ENCODE data around the gene HEXD.
A peak's percentile ranks its signal among the peaks of the same experiment; 100 is the strongest.
"Not testable (repeated sequence)": the region's sequence is repeated elsewhere in the genome, so short reads cannot be mapped to it uniquely, and the experiment has no call there.

HEXD gene

GRCh38 chr17:82400206-82400605 lies 17.9 kb upstream of the HEXD start:
- H3K4me3 Mint-ChIP-seq: no peak overlapping the region
- no peak overlapping the region for H3K27ac Mint-ChIP-seq
- H3K27me3 Mint-ChIP-seq: no peaks in the 10 kb centered on the region
- H3K36me3 Mint-ChIP-seq (ENCODE audit: low read depth): peaks cover 20% of the 10 kb centered on the region
- H3K4me1 Mint-ChIP-seq (ENCODE audit: low read depth): peaks cover 18% of the 10 kb centered on the region
- no peaks in the 10 kb centered on the region for H3K9me3 Mint-ChIP-seq

GRCh38 chr17:82400830-82401229 lies 17.3 kb upstream of the HEXD start:
- H3K4me3 Mint-ChIP-seq: peak overlapping the region; percentile 75
- peaks cover 18% of the 10 kb centered on the region for H3K4me1 Mint-ChIP-seq (ENCODE audit: low read depth)
- peaks cover 22% of the 10 kb centered on the region for H3K36me3 Mint-ChIP-seq (ENCODE audit: low read depth)
- H3K27me3 Mint-ChIP-seq: no peaks in the 10 kb centered on the region
- no peaks in the 10 kb centered on the region for H3K9me3 Mint-ChIP-seq
- H3K27ac Mint-ChIP-seq: peak overlapping the region; percentile 79

- Mint-ChIP-seq H3K36me3 (ENCODE audit: low read depth) (peaks cover 23% of the 10 kb centered on the region), H3K27ac (no peak overlapping the region), H3K4me1 (ENCODE audit: low read depth) (peaks cover 26% of the 10 kb centered on the region), H3K27me3 (no peaks in the 10 kb centered on the region), H3K4me3 (no peak overlapping the region), H3K9me3 (no peaks in the 10 kb centered on the region)
Measured at GRCh38 chr17:82402865-82403264, 15.3 kb upstream of the HEXD start.

GRCh38 chr17:82403662-82404660 lies 14.2 kb upstream of the HEXD start:
- no peak overlapping the region for H3K27ac Mint-ChIP-seq
- H3K4me1 Mint-ChIP-seq (ENCODE audit: low read depth): peaks cover 26% of the 10 kb centered on the region
- no peaks in the 10 kb centered on the region for H3K27me3 Mint-ChIP-seq
- no peak overlapping the region for H3K4me3 Mint-ChIP-seq
- no peaks in the 10 kb centered on the region for H3K9me3 Mint-ChIP-seq
- peaks cover 23% of the 10 kb centered on the region for H3K36me3 Mint-ChIP-seq (ENCODE audit: low read depth)

GRCh38 chr17:82405051-82405450 lies 13.1 kb upstream of the HEXD start:
- Mint-ChIP-seq H3K27ac (no peak overlapping the region), H3K4me3 (no peak overlapping the region), H3K4me1 (ENCODE audit: low read depth) (peaks cover 26% of the 10 kb centered on the region), H3K9me3 (no peaks in the 10 kb centered on the region), H3K36me3 (ENCODE audit: low read depth) (peaks cover 23% of the 10 kb centered on the region), H3K27me3 (no peaks in the 10 kb centered on the region)

GRCh38 chr17:82406131-82406671 lies 11.9 kb upstream of the HEXD start:
- Mint-ChIP-seq H3K9me3 (no peaks in the 10 kb centered on the region), H3K36me3 (ENCODE audit: low read depth) (peaks cover 19% of the 10 kb centered on the region), H3K27me3 (no peaks in the 10 kb centered on the region), H3K4me3 (no peak overlapping the region), H3K4me1 (ENCODE audit: low read depth) (peaks cover 15% of the 10 kb centered on the region), H3K27ac (no peak overlapping the region)

- Mint-ChIP-seq H3K4me3 (no peak overlapping the region), H3K36me3 (ENCODE audit: low read depth) (peaks cover 19% of the 10 kb centered on the region), H3K27ac (no peak overlapping the region), H3K4me1 (ENCODE audit: low read depth) (peaks cover 9% of the 10 kb centered on the region), H3K27me3 (no peaks in the 10 kb centered on the region), H3K9me3 (no peaks in the 10 kb centered on the region)
Measured at GRCh38 chr17:82407255-82407654, 10.9 kb upstream of the HEXD start.

GRCh38 chr17:82408288-82408937 lies 9.7 kb upstream of the HEXD start:
- Mint-ChIP-seq H3K27ac (no peak overlapping the region), H3K4me1 (ENCODE audit: low read depth) (peaks cover 9% of the 10 kb centered on the region), H3K4me3 (no peak overlapping the region), H3K9me3 (no peaks in the 10 kb centered on the region), H3K36me3 (ENCODE audit: low read depth) (peaks cover 12% of the 10 kb centered on the region), H3K27me3 (no peaks in the 10 kb centered on the region)

GRCh38 chr17:82408938-82409318 lies 9.2 kb upstream of the HEXD start:
- Mint-ChIP-seq H3K27ac (no peak overlapping the region), H3K27me3 (no peaks in the 10 kb centered on the region), H3K36me3 (ENCODE audit: low read depth) (peaks cover 10% of the 10 kb centered on the region), H3K4me1 (ENCODE audit: low read depth) (peaks cover 9% of the 10 kb centered on the region), H3K4me3 (no peak overlapping the region), H3K9me3 (no peaks in the 10 kb centered on the region)

GRCh38 chr17:82410014-82410716 lies 8.0 kb upstream of the HEXD start:
- H3K9me3 Mint-ChIP-seq: no peaks in the 10 kb centered on the region
- peaks cover 12% of the 10 kb centered on the region for H3K36me3 Mint-ChIP-seq (ENCODE audit: low read depth)
- no peak overlapping the region for H3K4me3 Mint-ChIP-seq
- H3K27ac Mint-ChIP-seq: no peak overlapping the region
- H3K4me1 Mint-ChIP-seq (ENCODE audit: low read depth): peaks cover 15% of the 10 kb centered on the region
- no peaks in the 10 kb centered on the region for H3K27me3 Mint-ChIP-seq

GRCh38 chr17:82411396-82412053 lies 6.6 kb upstream of the HEXD start:
- H3K36me3 Mint-ChIP-seq (ENCODE audit: low read depth): peaks cover 4% of the 10 kb centered on the region
- no peaks in the 10 kb centered on the region for H3K9me3 Mint-ChIP-seq
- H3K4me3 Mint-ChIP-seq: no peak overlapping the region
- no peak overlapping the region for H3K27ac Mint-ChIP-seq
- H3K4me1 Mint-ChIP-seq (ENCODE audit: low read depth): peaks cover 18% of the 10 kb centered on the region
- no peaks in the 10 kb centered on the region for H3K27me3 Mint-ChIP-seq

- not testable (repeated sequence) for H3K4me3 Mint-ChIP-seq; H3K9me3 Mint-ChIP-seq; H3K27ac Mint-ChIP-seq; H3K36me3 Mint-ChIP-seq (ENCODE audit: low read depth); H3K27me3 Mint-ChIP-seq
- H3K4me1 Mint-ChIP-seq (ENCODE audit: low read depth): peaks cover 17% of the 10 kb centered on the region
Measured at GRCh38 chr17:82412081-82412480, 6.1 kb upstream of the HEXD start.

GRCh38 chr17:82412535-82413520 lies 5.3 kb upstream of the HEXD start:
- Mint-ChIP-seq H3K36me3 (ENCODE audit: low read depth) (peaks cover 4% of the 10 kb centered on the region), H3K27me3 (no peaks in the 10 kb centered on the region), H3K4me1 (ENCODE audit: low read depth) (peaks cover 13% of the 10 kb centered on the region), H3K9me3 (no peaks in the 10 kb centered on the region), H3K4me3 (no peak overlapping the region), H3K27ac (no peak overlapping the region)

Data from stimulated activated naive CD8-positive, alpha-beta T cell treated with anti-CD3 and anti-CD28 coated beads, Interleukin-15, Interleukin-2, amounts not matched to agents 100 ng/mL and 50 ng/mL, for 24 hours (primary cell).